SU-DHL-6 (cell line): Measurements from ENCODE around the gene UNC13C.

ENCODE experiments used
- CTCF ChIP-seq: fragments of 200-600 bp; sonication (generic); IDR thresholded peaks from one replicate; pipeline ENCODE4 v1.5.1; 2017; ENCODE audit warnings: antibody characterized with exemption, mild to moderate bottlenecking, low read length, moderate library complexity; ENCODE audit not compliant: insufficient read depth, poor library complexity, severe bottlenecking
- EZH2phosphoT487 ChIP-seq: fragments of 200-600 bp; sonication (generic), shearing (Covaris generic); conservative IDR thresholded peaks from 2 replicates; pipeline ENCODE4 v1.6.1; 2018; ENCODE audit warnings: mild to moderate bottlenecking, antibody characterized with exemption, low read length, moderate library complexity, mixed read lengths

- no peak for TF ChIP-seq CTCF
- no peak for TF ChIP-seq EZH2phosphoT487
Observed at GRCh38 chr15:54502416-54503075, 524.3 kb downstream of the UNC13C start.
